Heart left ventricle (tissue), 16 donors: ENCODE results near the gene IRS1. TPM values are rescaled to one million over a fixed set of nuclear protein-coding genes. Genes with fewer than 3 reads are reported as not detected.
A peak's percentile ranks its signal among the peaks of the same experiment; 100 is the strongest.

Source experiments
- ATAC-seq, 4 donors: fragments of 200-7000 bp; cut with Tn5 transposase; one replicate each; pipeline ENCODE4 v1.9.1; 2020 to 2022; ENCODE audit warnings: moderate library complexity in 4 of 4, mild to moderate bottlenecking in 3 of 4, moderate number of reproducible peaks in 1 of 4
- DNase-seq, 5 donors: peaks; one replicate each; pipeline ENCODE4 v3.0.0-alpha.2; 2020
- H3K27ac ChIP-seq, 12 donors: fragments of 200-600 bp; sonication (generic) in 4 of 12; one replicate each; pipeline versions ENCODE4 v1.5.0 to v1.8.0; 2016 to 2022; ENCODE audit warnings: mild to moderate bottlenecking in 2 of 12
- H3K27me3 ChIP-seq, 9 donors: fragments of 200-600 bp; sonication (generic) in 2 of 9; one replicate each; pipeline versions ENCODE4 v1.5.1 to v1.8.0; 2016 to 2022; ENCODE audit warnings: mild to moderate bottlenecking in 3 of 9
- H3K36me3 ChIP-seq, 9 donors: fragments of 200-600 bp; sonication (generic) in 2 of 9; one replicate each; pipeline versions ENCODE4 v1.5.0 to v1.8.0; 2018 to 2022; ENCODE audit warnings: mild to moderate bottlenecking in 2 of 9
- H3K4me1 ChIP-seq, 12 donors: fragments of 200-600 bp; sonication (generic) in 4 of 12; one replicate each; pipeline versions ENCODE4 v1.5.0 to v1.8.0; 2016 to 2022; ENCODE audit warnings: mild to moderate bottlenecking in 3 of 12
- H3K4me3 ChIP-seq, 12 donors: fragments of 200-600 bp; sonication (generic) in 4 of 12; one replicate each; pipeline versions ENCODE4 v1.5.0 to v1.8.0; 2017 to 2022; ENCODE audit warnings: mild to moderate bottlenecking in 9 of 12, moderate library complexity in 4 of 12
- H3K9me3 ChIP-seq, 12 donors: fragments of 200-600 bp; sonication (generic) in 4 of 12; one replicate each; pipeline versions ENCODE4 v1.5.0 to v1.8.0; 2016 to 2022; ENCODE audit warnings: mild to moderate bottlenecking in 1 of 12
- POLR2A ChIP-seq, 2 donors: fragments of 450-650 bp; IDR thresholded peaks; one replicate each; pipeline ENCODE4 v1.6.1; 2017; ENCODE audit warnings: antibody characterized with exemption in 2 of 2, mild to moderate bottlenecking in 2 of 2, moderate library complexity in 2 of 2
- WGBS, 4 donors: extraction: QIAGEN DNeasy Blood & Tissue Kit in 2 of 4; methylation state at CpG; one replicate each; pipeline versions ENCODE4 v1.1.5 to v1.1.7; 2013 to 2018; 5-methylcytosine and 5-hydroxymethylcytosine counted together
- intact Hi-C, 10 donors: fragments of 100-400 bp; cut with DNase I; formaldehyde crosslinking; loops; one replicate each; pipeline versions ENCODE4 v1.11.1 to v1.14.2; 2022
- polyA plus RNA-seq, 2 donors: library from polyadenylated mRNA; stranded (reverse); fragments of 200-250 nt; gene quantifications; one replicate each; pipeline ENCODE4 v1.2.3, GENCODE V29; 2013
- total RNA-seq, 9 donors: library from RNA; depleted of rRNA in 2 of 9; stranded (reverse); fragments of >200 nt in 2 of 9; fragmentation: NEBNext Ultra II Directional in 3 of 9; extraction: Animal tissue kit (Norgen Biotek cat#: 25700) in 3 of 9; gene quantifications; one replicate each; pipeline versions ENCODE4 v1.1.0 to v1.2.4, GENCODE V29; 2016 to 2023
- TF ChIP-seq, protein P1 (sequence below), 12 donors: fragments of 200-600 bp; sonication (generic) in 4 of 12; IDR thresholded peaks; one replicate each; pipeline versions ENCODE4 v1.5.0 to v1.8.0; 2018 to 2022; ENCODE audit warnings: antibody characterized with exemption in 12 of 12, mild to moderate bottlenecking in 5 of 12
- donor health status: ischemic (EF 13 %, LVEDD 7.1; RV severe dilation, severe dysfunction).
- donor health status: healthy with polysubstance abuse.
- donor health status: DM: no; HTN: yes; CAD: no.
- donor health status: DM: no; HTN: no; CAD: no.
- donor health status: ischemic (EF 25% LVEDD 6.9; RV normal size, moderate dysfunction).
- donor health status: ischemic (EF 25% LVEDD 5.7; RV mildly dilated, moderate dysfunction).
- donor health status: healthy.
- donor health status: DM: yes; HTN: yes; CAD: no.
- donor health status: ischemic (EF 35%, LVEDD 5.7; RV mildly dilated, moderate dysfunction).
- donor health status: nonischemic (EF 11% LVEDD 7.7; RV severe dilation, severe dysfunction).
- donor health status: DM: yes; HTN: yes; CAD: no.
- donor health status: PGD.
- donor health status: ischemic (EF 29% LVEDD 5.4; RV normal size, mild dysfunction).
- donor health status: nonischemic (EF 23%, LVEDD 6.1; RV moderate dilation, normal function).

IRS1 gene
- total and polyA plus RNA-seq, 11 donors: 5.0 to 45.8 (median 15.7) TPM

DNA sequence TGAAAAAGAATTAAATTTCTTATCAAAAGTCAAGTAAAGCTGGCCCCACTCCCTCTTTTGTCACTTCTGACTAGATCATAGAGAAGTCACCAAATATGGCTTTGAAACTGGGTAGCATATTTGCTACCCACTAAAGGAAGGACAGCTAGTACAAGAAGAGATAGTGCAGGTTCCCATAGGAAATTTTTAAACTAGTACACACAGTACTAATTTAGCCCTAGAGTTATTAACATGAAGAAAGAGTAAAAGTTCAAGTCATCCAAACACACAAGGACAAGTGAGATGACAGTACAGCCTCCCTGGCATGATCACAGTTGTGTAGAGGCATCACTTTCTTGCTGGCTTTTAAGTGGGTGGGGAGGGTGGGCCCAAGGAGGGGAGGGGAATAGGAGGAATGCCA is 100.9 kb downstream of the IRS1 start:
- ATAC-seq: peak; percentile 43 to 73 (median 64)
- DNase-seq: no peak
- no peaks in the 10 kb centered on the region for H3K36me3 ChIP-seq

DNA sequence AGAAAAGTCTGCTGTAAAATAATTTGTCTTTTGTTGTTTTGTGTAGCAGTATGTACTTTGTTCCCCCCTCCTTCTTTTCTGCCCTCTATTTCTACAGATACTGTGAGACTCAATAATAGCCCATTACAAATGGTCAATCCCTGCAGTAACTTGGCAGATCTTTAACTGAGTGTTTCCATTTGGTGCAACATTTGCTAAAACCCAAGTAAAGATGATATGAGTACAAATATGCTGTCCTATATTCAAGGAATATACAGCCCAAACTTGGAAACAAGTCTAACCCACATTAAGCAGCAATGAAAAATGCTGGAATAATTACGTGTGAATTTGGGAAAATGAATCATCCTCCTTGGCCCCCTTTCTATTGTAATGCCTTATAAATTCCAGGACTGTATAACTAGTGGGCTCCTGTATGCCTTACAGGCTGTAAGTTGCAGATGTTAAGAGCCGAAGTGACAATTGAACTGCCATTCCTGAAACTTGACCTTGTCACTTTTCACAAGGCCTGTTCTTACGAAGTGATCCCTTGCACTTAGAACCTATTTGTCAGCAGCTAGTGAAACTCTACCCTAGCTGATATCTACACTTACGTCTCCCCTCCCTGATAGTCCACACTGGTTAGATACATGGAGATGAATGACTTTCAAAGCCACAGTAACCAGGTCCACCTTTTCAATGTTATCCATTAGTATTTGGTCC is 104.9 kb downstream of the IRS1 start:
- intact Hi-C loops: loop anchor here in 4 of 10 donors (5.0 to 10.0 kb wide), 4 partner anchors 33 to 103 kb away; partner anchors contain the start of gene IRS1 (in 3 of the 4)

More for the DNA sequence above, 100.9 kb downstream of the IRS1 start:
- Histone ChIP-seq H3K4me1 (peaks cover 0 to 21% (median 12%) of the 10 kb centered on the region in 12 donors), H3K27me3 (no peaks in the 10 kb centered on the region), H3K9me3 (no peaks in the 10 kb centered on the region), H3K27ac (peak overlapping the region in 1 of 12 donors; percentile 26), H3K4me3 (no peak overlapping the region)
- intact Hi-C loops: loop anchor here in 2 of 10 donors (10.0 kb wide), 1 partner anchor 96 kb away; the partner anchor contains the start of gene IRS1 (in 2 of the 2)
- TF ChIP-seq, protein P1, sequence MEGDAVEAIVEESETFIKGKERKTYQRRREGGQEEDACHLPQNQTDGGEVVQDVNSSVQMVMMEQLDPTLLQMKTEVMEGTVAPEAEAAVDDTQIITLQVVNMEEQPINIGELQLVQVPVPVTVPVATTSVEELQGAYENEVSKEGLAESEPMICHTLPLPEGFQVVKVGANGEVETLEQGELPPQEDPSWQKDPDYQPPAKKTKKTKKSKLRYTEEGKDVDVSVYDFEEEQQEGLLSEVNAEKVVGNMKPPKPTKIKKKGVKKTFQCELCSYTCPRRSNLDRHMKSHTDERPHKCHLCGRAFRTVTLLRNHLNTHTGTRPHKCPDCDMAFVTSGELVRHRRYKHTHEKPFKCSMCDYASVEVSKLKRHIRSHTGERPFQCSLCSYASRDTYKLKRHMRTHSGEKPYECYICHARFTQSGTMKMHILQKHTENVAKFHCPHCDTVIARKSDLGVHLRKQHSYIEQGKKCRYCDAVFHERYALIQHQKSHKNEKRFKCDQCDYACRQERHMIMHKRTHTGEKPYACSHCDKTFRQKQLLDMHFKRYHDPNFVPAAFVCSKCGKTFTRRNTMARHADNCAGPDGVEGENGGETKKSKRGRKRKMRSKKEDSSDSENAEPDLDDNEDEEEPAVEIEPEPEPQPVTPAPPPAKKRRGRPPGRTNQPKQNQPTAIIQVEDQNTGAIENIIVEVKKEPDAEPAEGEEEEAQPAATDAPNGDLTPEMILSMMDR (IDR thresholded peaks at IDR 0.05): no peak
- TF ChIP-seq POLR2A (IDR thresholded peaks at IDR 0.05): no peak

DNA sequence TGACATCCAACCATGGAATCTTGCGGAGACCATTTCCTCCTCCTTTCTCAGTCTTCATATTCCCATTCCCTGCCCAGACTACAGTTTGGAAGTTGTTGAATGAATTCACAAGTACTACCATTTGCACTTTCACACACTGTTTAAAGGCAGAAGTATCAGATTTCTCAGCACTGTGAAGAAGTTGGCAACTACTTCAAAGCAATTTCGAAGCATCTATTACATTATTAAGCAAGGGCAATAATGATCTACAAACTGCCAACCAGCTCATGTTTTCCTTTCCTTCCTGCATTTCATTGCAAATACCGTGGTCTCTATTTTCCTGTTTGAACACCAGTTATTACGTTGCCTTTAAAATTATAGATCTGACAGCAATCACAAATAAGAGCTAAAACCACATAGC is 105.5 kb downstream of the IRS1 start:
- Histone ChIP-seq H3K4me3 (no peak overlapping the region), H3K4me1 (peaks cover 0 to 54% (median 35%) of the 10 kb centered on the region in 12 donors), H3K36me3 (no peaks in the 10 kb centered on the region), H3K9me3 (no peaks in the 10 kb centered on the region), H3K27ac (peak overlapping the region in 1 of 12 donors; percentile 10), H3K27me3 (no peaks in the 10 kb centered on the region)
- TF ChIP-seq, protein P1 (IDR thresholded peaks at IDR 0.05): no peak
- no peak for TF ChIP-seq POLR2A (IDR thresholded peaks at IDR 0.05)
- ATAC-seq (no peak), DNase-seq (no peak)
- WGBS, 4 donors: 52 to 70% (median 61%) methylated on average over 4 of the region's 4 CpGs
- intact Hi-C loops: loop anchor here in 4 of 10 donors (5.0 to 10.0 kb wide), 4 partner anchors 33 to 103 kb away; partner anchors contain the start of gene IRS1 (in 3 of the 4)

More for the DNA sequence above, 104.9 kb downstream of the IRS1 start:
- Histone ChIP-seq H3K36me3 (no peaks in the 10 kb centered on the region), H3K27me3 (no peaks in the 10 kb centered on the region), H3K9me3 (no peaks in the 10 kb centered on the region), H3K27ac (no peak overlapping the region), H3K4me1 (peaks cover 0 to 53% (median 35%) of the 10 kb centered on the region in 12 donors), H3K4me3 (no peak overlapping the region)
- no peak for DNase-seq
- WGBS, 4 donors: 66 to 75% (median 72%) methylated on average over 4 of the region's 4 CpGs
- no peak for ATAC-seq
- no peak for TF ChIP-seq POLR2A (IDR thresholded peaks at IDR 0.05)
- TF ChIP-seq, protein P1 (IDR thresholded peaks at IDR 0.05): no peak

DNA sequence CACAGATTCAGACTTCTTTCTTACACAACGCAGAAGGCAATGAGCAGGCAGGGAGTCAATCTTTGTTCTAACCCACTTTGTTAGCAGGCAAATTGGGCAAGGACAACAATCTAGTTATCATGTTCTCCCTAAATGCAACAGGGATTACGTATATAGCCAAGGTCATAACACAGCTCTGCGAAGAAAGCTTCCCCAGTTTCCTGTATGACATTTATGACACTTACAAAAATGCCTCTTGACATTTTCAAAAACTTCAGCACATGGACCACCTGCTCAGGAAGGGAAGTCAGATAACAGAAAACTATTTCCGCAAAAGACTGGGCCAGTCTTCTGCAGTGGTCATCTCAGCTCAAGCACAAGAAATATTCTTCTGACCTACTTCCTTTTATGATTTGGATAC is 106.1 kb downstream of the IRS1 start:
- H3K4me1 ChIP-seq: peaks cover 0 to 48% (median 33%) of the 10 kb centered on the region in 12 donors

More for the DNA sequence above, 106.1 kb downstream of the IRS1 start:
- WGBS, 4 donors: 13 to 35% (median 24%) methylated on average over 4 of the region's 4 CpGs
- ATAC-seq (peak in 3 of 4 donors; percentile 66 to 87 (median 66)), DNase-seq (no peak)
- Histone ChIP-seq H3K4me3 (no peak overlapping the region), H3K27me3 (no peaks in the 10 kb centered on the region), H3K9me3 (no peaks in the 10 kb centered on the region), H3K36me3 (no peaks in the 10 kb centered on the region), H3K27ac (peak overlapping the region in 6 of 12 donors; percentile 2 to 42 (median 15))
- no peak for TF ChIP-seq POLR2A (IDR thresholded peaks at IDR 0.05)
- TF ChIP-seq, protein P1 (IDR thresholded peaks at IDR 0.05): no peak
- intact Hi-C loops: loop anchor here in 4 of 10 donors (5.0 to 10.0 kb wide), 4 partner anchors 34 to 104 kb away; partner anchors contain the start of gene IRS1 (in 3 of the 4)
